Endothelial cell of umbilical vein (primary cell): ENCODE results near the gene AUTS2. TPM values are rescaled to one million over a fixed set of nuclear protein-coding genes. Genes with fewer than 3 reads are reported as not detected.

Source experiments
- BruUV-seq: library from RNA; stranded (reverse); fragments of 400-500 nt; replicated peaks from 2 replicates; lab custom pipeline; 2021; lab: Mats Ljungman, UMichigan
- CTCF ChIA-PET: fragments of 300-600, 350-600 bp; sonication (Branson Sonifier 250); formaldehyde crosslinking; loops from one replicate; lab custom pipeline; 2021; ENCODE audit warnings: antibody characterized with exemption, inconsistent platforms; lab: Charles Lee
- POLR2A ChIA-PET: fragments of 300-600, 350-600 bp; sonication (Branson Sonifier 250); formaldehyde crosslinking; loops from one replicate; lab custom pipeline; 2021; ENCODE audit warnings: antibody characterized with exemption, inconsistent platforms; lab: Charles Lee
- DNase-seq: peaks from one replicate; pipeline ENCODE4 v3.0.0-alpha.2; 2011; ENCODE audit warnings: low read depth, low spot score
- FAIRE-seq: peaks from 2 replicates; lab custom pipeline; 2011; peaks lifted over from hg19 to GRCh38; lab: Jason Lieb, UNC
- H2AFZ ChIP-seq: 2 replicates; pipeline ENCODE4 v1.6.0; 2012; ENCODE audit warnings: low read depth, low read length, control low read depth, inconsistent platforms
- H3K27ac ChIP-seq: 2 replicates; pipeline ENCODE4 v1.5.1; 2011; ENCODE audit warnings: low read depth, mild to moderate bottlenecking, control low read depth, low read length, moderate library complexity; ENCODE audit not compliant: insufficient read depth
- H3K27me3 ChIP-seq, 2 experiments: 2 replicates each; pipeline versions ENCODE4 v1.6.0 to v1.6.1; 2011; ENCODE audit warnings: low read length in 2 of 2, mixed read lengths in 1 of 2; ENCODE audit not compliant: control insufficient read depth in 2 of 2, insufficient read depth in 2 of 2
- H3K36me3 ChIP-seq, 2 experiments: 2 replicates in 1 of 2; 3 replicates in 1 of 2; pipeline ENCODE4 v1.5.1; 2011; ENCODE audit warnings: low read length in 2 of 2, mild to moderate bottlenecking in 1 of 2, moderate library complexity in 1 of 2; ENCODE audit not compliant: control insufficient read depth in 2 of 2, insufficient read depth in 2 of 2; ENCODE audit errors: extremely low read depth in 1 of 2
- H3K4me1 ChIP-seq: 3 replicates; pipeline ENCODE4 v1.5.1; 2011; ENCODE audit warnings: mild to moderate bottlenecking, low read length; ENCODE audit not compliant: control insufficient read depth, insufficient read depth; ENCODE audit errors: extremely low read depth
- H3K4me2 ChIP-seq: 2 replicates; pipeline ENCODE4 v1.6.1; 2011; ENCODE audit warnings: low read length, control low read depth, mixed read lengths; ENCODE audit not compliant: insufficient read depth
- H3K4me3 ChIP-seq, 3 experiments: fragments of 200-600 bp in 1 of 3; sonication (generic), shearing (Covaris generic) in 1 of 3; replicated peaks in 1 of 3; 2 replicates each; pipeline ENCODE4 v1.5.1; 2011 to 2016; ENCODE audit warnings: control low read depth in 3 of 3, low read length in 3 of 3, mild to moderate bottlenecking in 2 of 3, inconsistent platforms in 1 of 3, low read depth in 1 of 3, moderate library complexity in 1 of 3; ENCODE audit not compliant: insufficient read depth in 1 of 3
- H3K79me2 ChIP-seq: 2 replicates; pipeline ENCODE4 v1.6.0; 2012; ENCODE audit warnings: low read length, inconsistent platforms; ENCODE audit not compliant: control insufficient read depth, insufficient read depth
- H3K9ac ChIP-seq: replicated peaks from 2 replicates; pipeline ENCODE3; 2011; ENCODE audit warnings: low read length, control low read depth; ENCODE audit not compliant: insufficient read depth; ENCODE audit errors: extremely low read depth
- H3K9me1 ChIP-seq: replicated peaks from 3 replicates; pipeline ENCODE4 v1.6.0; 2011; ENCODE audit warnings: mild to moderate bottlenecking, low read length; ENCODE audit not compliant: control insufficient read depth, insufficient read depth; ENCODE audit errors: extremely low read depth
- H3K9me3 ChIP-seq: replicated peaks from 2 replicates; pipeline ENCODE4 v1.5.1; 2012; ENCODE audit warnings: low read length, inconsistent platforms; ENCODE audit not compliant: control insufficient read depth, insufficient read depth
- H4K20me1 ChIP-seq: replicated peaks from 2 replicates; pipeline ENCODE3; 2011; ENCODE audit warnings: mild to moderate bottlenecking, low read length; ENCODE audit not compliant: control insufficient read depth, insufficient read depth; ENCODE audit errors: extremely low read depth
- CTCF ChIP-seq, 2 donors: IDR thresholded peaks; 1 replicate in 1 of 2; 2 replicates in 1 of 2; pipeline ENCODE4 v1.5.1; 2011; ENCODE audit warnings: low read length in 2 of 2, mild to moderate bottlenecking in 2 of 2, moderate library complexity in 2 of 2, control low read depth in 1 of 2, inconsistent platforms in 1 of 2, low read depth in 1 of 2; ENCODE audit not compliant: insufficient read depth in 1 of 2; ENCODE audit errors: extremely low read depth in 1 of 2
- EZH2 ChIP-seq: IDR thresholded peaks from 2 replicates; pipeline ENCODE4 v1.6.1; 2012; ENCODE audit warnings: borderline replicate concordance, low read depth, mild to moderate bottlenecking, moderate library complexity, low read length, inconsistent platforms; ENCODE audit not compliant: severe bottlenecking
- FOS ChIP-seq: IDR thresholded peaks from 2 replicates; pipeline ENCODE4 v1.6.1; 2011; ENCODE audit warnings: mild to moderate bottlenecking, low read length, moderate library complexity, borderline replicate concordance; ENCODE audit not compliant: insufficient read depth
- GATA2 ChIP-seq: IDR thresholded peaks from 2 replicates; pipeline ENCODE4 v1.7.0; 2011; ENCODE audit warnings: low read depth, mild to moderate bottlenecking, moderate library complexity, mixed read lengths, low read length; ENCODE audit not compliant: insufficient read length, insufficient read depth
- JUN ChIP-seq: IDR thresholded peaks from 2 replicates; pipeline ENCODE4 v1.6.1; 2011; ENCODE audit warnings: borderline replicate concordance, low read depth; ENCODE audit not compliant: insufficient read length, insufficient read depth
- MYC ChIP-seq: IDR thresholded peaks from one replicate; pipeline ENCODE4 v1.6.1; 2011; ENCODE audit warnings: mild to moderate bottlenecking, low read depth, low read length
- POLR2A ChIP-seq: IDR thresholded peaks from 2 replicates; pipeline ENCODE4 v1.6.1; 2012; ENCODE audit warnings: low read depth, mild to moderate bottlenecking, control low read depth, low read length
- POLR2AphosphoS5 ChIP-seq: IDR thresholded peaks from 2 replicates; pipeline ENCODE4 v1.6.1; 2012; ENCODE audit warnings: low read depth, mild to moderate bottlenecking, control low read depth, low read length, moderate library complexity; ENCODE audit not compliant: insufficient read depth
- dilution Hi-C: fragments of 300-500 bp; cut with MboI; formaldehyde crosslinking; loops from one replicate; pipeline ENCODE4 v1.15.0; 2019; ENCODE audit warnings: low sequenced_read_pairs; ENCODE audit not compliant: extremely low pct_ligation_motif_present
- intact Hi-C: fragments of 100-400 bp; cut with micrococcal nuclease; formaldehyde crosslinking; loops from one replicate; pipeline ENCODE4 v1.10.0; 2022
- polyA plus RNA-seq, 4 experiments: library from polyadenylated mRNA; depleted of rRNA in 3 of 4; stranded (reverse) in 3 of 4; unstranded in 1 of 4; fragments of >200 nt; gene quantifications; 2 replicates each; pipeline versions ENCODE4 v1.2.1 to v1.2.3, GENCODE V29; 2011 to 2012; ENCODE audit warnings: missing spikeins in 1 of 4
- total RNA-seq: library from RNA; stranded (reverse); gene quantifications from 2 replicates; pipeline ENCODE4 v1.2.3, GENCODE V29; 2021
- TF ChIP-seq, protein P1 (sequence below): IDR thresholded peaks from 2 replicates; pipeline ENCODE4 v1.6.1; 2011; ENCODE audit not compliant: insufficient read depth, insufficient read length

The AUTS2 gene
- total and polyA plus RNA-seq, 2 donors (not counting 3 experiments of a cell fraction or from before 2014, with no cell fraction given): 0.59 to 8.0 TPM

DNA sequence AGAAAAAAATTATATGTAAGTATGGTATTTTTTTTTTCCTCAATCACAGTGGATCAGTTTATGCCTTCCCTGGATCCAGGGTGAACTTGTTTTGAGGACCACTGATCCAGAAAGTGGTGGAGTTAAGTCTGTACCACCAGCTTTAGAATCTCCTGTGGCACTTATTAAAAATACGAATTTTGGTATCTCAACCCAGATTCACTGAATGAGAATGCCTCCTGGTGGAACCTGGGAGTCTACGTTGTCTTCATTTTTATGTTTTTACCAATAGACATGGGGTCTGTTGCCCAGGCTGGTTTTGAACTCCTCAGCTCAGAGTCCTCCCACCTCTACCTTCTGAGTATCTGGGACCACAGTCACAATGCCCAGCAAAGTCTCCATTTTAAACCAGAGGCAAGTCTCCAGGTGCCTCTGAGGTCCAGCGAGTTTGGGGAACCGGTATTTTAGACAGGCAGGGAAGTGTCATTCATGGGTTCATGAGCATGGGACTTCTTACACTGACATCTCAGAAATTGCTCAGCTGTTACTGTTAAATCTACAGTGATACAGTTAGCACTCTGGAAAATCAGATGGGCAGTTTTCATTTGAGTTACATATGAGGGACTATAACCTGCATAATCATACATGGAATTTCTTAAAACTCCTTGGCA lies 200.9 kb downstream of the AUTS2 start:
- dilution Hi-C loops (no loop called here), intact Hi-C loops (loop anchor here (5.0 kb wide), 1 partner anchor 1233 kb away; no protein-coding TSS in a partner anchor)
- H2AFZ ChIP-seq: no peak overlapping the region
- no TSS peak for BruUV-seq
- POLR2A ChIA-PET: no interaction called here
- H3K9me1 ChIP-seq: no peaks in the 10 kb centered on the region
- H3K9me3 ChIP-seq: no peaks in the 10 kb centered on the region
- no peak overlapping the region for H3K4me3 ChIP-seq
- H3K36me3 ChIP-seq: no peaks in the 10 kb centered on the region
- no peak overlapping the region for H3K27ac ChIP-seq
- CTCF ChIA-PET: no interaction called here
- TF ChIP-seq JUN (no peak), MYC (no peak), EZH2 (no peak), GATA2 (no peak), POLR2A (no peak), CTCF (IDR thresholded peaks at IDR 0.05; ENCODE audit: extremely low read depth in 1 of 2, insufficient read depth in 1 of 2, low read depth in 1 of 2, low read length in 2 of 2) (no peak), FOS (no peak), POLR2AphosphoS5 (no peak)
- TF ChIP-seq, protein P1, sequence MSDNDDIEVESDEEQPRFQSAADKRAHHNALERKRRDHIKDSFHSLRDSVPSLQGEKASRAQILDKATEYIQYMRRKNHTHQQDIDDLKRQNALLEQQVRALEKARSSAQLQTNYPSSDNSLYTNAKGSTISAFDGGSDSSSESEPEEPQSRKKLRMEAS: no peak
- H4K20me1 ChIP-seq: no peaks in the 10 kb centered on the region
- FAIRE-seq: no peak
- no peak for DNase-seq
- H3K4me2 ChIP-seq: no peak overlapping the region
- H3K9ac ChIP-seq: no peak overlapping the region
- H3K4me1 ChIP-seq: no peaks in the 10 kb centered on the region
- no peaks in the 10 kb centered on the region for H3K79me2 ChIP-seq
- no peaks in the 10 kb centered on the region for H3K27me3 ChIP-seq
